ENCODE data around the gene KLHL6. TPM values are rescaled to one million over a fixed set of nuclear protein-coding genes. Genes with fewer than 3 reads are reported as not detected.
"Not testable (repeated sequence)": the region's sequence is repeated elsewhere in the genome, so short reads cannot be mapped to it uniquely, and the experiment has no call there.

KLHL6 gene, protein sequence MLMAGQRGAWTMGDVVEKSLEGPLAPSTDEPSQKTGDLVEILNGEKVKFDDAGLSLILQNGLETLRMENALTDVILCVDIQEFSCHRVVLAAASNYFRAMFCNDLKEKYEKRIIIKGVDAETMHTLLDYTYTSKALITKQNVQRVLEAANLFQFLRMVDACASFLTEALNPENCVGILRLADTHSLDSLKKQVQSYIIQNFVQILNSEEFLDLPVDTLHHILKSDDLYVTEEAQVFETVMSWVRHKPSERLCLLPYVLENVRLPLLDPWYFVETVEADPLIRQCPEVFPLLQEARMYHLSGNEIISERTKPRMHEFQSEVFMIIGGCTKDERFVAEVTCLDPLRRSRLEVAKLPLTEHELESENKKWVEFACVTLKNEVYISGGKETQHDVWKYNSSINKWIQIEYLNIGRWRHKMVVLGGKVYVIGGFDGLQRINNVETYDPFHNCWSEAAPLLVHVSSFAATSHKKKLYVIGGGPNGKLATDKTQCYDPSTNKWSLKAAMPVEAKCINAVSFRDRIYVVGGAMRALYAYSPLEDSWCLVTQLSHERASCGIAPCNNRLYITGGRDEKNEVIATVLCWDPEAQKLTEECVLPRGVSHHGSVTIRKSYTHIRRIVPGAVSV
- 1.1 TPM for polyA plus RNA-seq (ENCODE audit: insufficient read length)
- long read RNA-seq, donor 1 = 0 reads
- long read RNA-seq, donor 2 = 0 reads
- long read RNA-seq, donor 3 = 0 reads
- long read RNA-seq, donor 4 = 0 reads
- long read RNA-seq, donor 5 = 0 reads
- long read RNA-seq, donor 6 = 0 reads
- long read RNA-seq, donor 7 = 0 reads
- long read RNA-seq, donor 8 = 0 reads

DNA sequence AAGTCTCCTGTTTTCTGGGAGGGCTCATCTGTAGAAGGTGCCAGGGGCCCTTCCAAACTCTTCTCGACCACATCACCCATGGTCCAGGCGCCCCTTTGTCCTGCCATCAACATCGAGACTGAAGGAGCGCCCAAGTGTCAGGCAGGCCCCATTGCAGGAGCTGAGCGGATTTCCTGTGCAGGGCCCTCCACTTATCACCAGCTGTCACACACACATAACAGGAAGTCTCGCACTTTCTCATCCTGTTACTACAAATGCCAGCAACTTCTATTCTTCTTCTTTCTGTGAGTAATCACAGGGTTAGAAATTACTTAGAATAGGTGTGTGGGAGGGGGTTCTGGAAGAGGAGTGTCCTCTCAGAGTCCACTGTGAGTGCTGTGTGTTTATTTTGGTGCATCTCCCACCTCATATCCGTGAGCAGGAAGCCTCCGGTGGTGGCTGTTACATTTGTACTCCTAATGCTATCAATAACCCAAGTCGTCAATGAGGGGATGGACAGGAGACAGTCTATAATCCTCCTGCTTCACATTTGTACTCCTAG, at the start of gene KLHL6:
TSS of gene KLHL6 (minus strand) at position 166 of the 541 bp plus-strand sequence. CDS start at position 113, 53 bp downstream.
- no peak for DNase-seq

DNA sequence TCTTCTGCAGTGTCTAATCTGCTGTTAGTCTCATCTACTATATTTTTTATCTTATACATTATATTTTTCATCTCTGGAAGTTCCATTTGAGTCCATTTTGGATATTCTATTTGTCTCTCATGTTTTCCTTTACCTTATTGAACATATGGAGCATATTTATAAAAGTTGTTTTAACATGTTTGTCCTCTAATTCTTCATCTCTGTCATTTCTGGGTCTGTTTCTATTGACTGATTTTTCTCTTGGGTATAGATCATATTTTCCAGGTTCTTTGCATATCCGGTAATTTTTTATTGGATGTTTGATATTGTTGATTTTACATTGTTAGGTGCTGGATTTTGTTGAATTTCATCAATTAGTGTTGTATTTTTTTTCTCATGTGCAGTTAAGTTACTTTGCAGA, 42.5 kb upstream of the KLHL6 start:
- DNase-seq = no peak

DNA sequence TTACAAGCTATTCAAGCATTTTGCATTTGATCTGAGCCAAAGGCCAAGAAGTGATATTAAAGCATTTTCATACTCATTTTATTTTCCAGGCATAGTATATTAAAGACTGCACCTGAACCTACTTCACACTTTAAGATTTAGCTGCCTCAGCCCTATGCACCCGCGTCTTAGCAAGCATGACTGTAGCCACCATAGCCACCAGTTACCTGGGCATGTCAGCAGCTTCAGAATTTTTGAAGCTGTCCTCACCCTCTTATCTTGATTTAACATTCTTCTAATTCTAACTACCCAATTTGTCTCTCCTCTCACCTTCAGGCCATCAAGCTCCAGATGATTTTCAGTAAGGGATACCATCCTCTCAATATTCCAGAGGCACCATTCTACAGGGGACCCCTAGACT, 39.1 kb upstream of the KLHL6 start:
- DNase-seq = no peak

DNA sequence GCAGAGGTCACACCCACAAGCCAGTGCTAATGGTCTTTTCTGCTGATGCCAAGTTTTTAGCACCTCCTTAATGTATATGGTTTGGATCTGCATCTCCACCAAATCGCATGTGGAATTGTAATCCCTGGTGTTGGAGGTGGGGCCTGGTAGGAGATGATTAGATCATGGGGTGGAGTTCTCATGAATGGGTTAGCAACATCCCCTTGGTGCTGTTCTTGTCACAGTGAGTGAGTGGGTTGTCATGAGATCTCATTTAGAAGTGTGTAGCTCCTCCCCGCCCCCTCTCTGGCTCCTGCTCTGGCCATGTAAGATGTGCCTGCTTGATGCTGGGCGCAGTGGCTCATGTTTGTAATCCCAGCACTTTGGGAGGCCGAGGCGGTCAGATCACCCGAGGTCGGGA, 37.3 kb upstream of the KLHL6 start:
- no peak for DNase-seq

DNA sequence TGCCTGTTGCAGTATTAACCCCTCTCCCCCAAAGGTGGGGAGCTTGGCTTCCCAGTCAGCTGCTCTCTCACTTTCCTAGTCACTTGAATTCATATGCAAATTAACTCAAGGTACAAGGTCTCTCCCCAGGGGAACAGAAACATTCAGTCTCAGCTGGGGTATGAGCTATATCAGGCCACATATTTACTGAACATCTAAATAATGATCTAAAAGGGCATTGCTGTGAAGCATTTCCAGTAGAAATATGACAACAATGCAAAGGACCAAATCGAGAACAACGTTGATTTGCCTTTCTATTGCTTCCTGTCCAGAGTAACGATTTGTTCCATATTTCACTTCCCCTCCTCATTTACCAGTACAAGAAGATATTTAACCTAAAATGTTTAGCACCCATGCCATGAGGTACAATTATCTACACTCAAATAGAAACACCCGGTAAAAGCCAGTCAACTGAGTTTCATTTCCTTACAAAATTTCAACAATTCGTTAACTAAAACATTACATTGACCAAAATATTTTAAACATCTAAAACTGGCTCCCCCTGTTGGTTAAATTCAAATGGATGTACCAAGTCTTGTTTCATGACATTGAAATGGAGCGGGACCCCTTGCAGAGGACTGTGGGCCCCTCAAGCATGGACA, 36.5 kb upstream of the KLHL6 start:
- no peak for DNase-seq

DNA sequence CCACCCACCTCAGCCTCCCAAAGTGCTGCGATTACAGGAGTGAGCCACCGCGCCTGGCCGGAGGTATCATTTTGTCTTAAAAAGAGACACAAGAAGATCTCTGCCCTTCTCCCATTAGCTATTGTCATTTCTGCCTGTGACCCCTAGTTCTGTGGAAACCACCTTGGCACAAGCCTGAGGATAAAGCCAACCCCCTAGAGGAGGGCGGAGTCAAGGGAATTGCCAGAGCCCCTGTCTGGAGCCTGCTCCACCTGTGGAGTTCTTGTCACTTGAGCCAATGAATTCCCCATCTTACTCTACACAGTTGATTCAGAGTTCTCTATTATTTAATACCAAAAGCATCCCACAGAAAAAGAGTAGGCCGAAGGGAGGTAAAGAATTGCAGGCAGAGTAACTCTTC, 34.9 kb upstream of the KLHL6 start:
- no peak for DNase-seq

DNA sequence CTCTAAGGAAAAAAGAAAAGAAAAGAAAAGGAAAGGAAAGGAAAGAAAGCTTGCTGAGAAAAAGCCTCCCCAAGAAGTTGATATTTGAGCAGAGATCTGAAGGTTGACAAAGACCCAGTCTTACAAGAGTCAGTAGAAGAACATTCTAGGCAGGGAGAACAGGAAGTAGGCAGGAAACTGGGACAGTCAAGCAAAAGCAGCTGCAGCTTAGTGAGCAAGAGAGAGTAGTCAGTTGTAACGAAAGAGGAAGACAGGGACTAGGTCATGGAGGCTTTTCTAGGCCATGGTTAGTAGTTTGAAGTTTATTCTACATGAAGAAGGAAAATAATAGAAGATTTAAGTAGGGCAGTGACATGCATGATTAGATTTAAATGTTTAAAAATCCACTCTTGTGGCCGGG, 31.8 kb upstream of the KLHL6 start:
- DNase-seq = no peak

DNA sequence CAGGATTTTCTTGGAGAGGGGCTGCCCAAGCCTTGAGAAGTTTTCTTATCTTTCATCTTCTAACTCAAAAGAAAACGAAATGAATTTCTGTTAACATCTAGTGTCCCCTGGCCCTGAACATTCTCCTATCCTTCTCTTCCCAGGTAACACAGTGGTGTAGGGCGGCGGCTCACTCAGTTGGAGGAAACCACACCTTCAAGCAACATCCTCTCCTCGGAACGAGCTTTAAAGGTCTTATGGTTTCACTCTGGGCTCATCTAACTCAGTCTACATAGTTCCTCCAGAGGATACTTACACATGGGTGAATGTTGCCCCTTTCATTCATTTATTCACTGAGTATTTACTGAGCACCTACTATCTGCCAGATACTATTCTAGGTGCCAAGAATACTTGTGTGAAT, 31.0 kb upstream of the KLHL6 start:
- DNase-seq = no peak

DNA sequence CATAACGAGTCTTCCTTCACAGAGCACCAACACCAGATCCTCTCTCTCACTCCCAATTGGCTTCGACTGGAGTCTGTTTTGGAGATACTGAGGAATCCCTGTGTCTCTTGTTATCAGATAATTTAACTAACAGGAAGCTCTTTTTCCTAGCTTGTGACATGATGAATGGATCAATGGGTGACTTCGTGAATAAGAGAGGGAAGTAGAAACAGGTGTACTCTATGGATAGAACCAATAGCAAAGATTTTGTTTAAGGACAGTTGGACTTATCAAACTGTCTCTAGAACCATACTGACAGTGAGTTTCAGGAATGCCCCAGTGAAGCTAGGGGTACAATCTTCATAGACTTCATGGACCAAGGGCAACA, 29.4 kb upstream of the KLHL6 start:
- DNase-seq = no peak

DNA sequence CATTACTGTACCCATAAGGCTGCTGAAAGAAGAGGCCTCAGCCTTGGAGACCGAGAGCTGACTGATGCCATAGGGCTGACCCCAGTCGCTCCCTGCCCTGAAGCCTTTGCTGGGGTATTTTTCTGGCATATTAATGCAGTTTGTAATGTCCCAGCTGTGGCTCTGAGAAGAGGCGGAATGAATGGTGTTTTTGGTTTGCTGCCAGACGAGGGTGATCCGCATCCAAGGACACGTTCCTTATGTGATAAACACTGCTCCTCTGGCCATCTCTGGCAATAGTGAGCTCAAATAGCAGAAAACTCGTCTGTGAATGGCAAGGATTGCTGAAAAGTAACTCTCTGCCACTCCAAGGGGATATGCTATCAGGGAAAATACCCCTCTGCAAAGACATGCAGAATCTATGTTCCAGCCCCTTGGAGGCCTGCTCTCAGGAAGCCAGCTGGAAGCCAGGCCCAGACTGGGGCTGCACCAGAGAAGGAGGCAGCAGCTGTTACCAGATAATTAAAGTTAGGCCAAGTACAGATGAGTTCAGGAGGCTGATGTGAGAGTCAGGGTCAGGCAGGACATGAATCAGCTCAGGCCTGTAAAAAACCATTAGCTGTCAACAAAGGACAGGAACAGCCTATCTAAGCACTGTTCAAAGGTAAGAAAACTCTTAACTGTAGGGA, 28.9 kb upstream of the KLHL6 start:
- DNase-seq = peak; percentile 52

DNA sequence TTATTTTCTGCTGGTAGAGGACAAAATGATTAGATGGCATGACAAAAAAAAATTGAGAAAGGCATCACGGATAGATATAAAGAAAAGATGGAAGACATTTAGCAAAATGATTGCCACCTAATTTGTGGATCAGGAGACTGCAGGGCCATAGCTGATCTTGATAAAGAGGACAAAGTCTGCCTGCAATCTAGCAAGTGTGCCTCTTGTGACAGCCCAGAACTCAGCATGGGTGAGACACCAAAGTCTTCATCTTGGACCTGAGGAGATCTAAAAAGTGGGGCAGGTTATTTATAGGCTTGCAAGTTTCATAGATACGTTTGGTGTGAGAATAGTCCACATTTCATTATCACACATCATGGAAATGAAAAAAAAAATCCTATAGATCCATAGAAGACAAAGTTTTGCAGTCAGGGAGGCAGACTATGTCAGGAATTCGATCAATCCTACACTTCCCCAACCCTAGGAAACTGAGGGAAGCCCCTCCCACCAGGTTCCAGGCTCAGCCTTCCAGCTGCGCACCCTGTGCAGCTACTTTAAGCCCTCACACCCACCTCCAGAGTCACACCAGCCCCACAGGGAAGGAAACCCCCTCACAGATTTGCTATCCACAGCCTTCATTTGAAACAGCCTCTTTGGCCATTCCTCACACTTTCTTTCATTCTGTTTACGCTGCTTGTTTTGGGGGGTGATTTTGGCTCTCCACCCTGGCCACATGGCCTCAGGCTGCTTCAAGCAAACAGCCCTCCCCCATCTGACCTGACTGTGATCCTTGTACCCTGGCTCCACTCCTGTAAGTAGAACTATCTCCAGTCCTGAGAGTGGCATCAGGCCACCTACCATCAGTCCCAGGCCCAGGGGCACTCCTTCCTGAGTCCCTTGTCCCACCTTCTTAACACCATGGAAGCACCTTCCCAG, 28.1 kb upstream of the KLHL6 start:
- DNase-seq = no peak

DNA sequence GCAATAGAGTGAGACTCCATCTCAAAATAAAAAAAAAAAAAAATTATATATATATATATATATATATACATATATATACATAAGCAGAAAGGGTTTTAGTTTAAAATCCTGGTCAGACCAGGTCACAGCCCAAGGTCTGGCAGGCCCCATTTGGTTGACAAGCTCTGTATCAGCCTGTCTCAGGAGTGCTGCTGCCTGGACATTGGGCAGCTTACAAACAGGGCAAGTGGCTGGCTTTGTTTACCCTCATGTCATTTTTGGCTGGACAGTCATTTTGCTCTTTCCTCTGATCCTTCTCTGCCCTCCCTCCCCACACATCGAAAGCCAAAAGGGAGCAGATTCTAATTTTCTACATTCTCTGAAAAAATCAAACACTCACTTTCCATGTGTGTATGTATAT, 26.7 kb upstream of the KLHL6 start:
- DNase-seq = no peak

DNA sequence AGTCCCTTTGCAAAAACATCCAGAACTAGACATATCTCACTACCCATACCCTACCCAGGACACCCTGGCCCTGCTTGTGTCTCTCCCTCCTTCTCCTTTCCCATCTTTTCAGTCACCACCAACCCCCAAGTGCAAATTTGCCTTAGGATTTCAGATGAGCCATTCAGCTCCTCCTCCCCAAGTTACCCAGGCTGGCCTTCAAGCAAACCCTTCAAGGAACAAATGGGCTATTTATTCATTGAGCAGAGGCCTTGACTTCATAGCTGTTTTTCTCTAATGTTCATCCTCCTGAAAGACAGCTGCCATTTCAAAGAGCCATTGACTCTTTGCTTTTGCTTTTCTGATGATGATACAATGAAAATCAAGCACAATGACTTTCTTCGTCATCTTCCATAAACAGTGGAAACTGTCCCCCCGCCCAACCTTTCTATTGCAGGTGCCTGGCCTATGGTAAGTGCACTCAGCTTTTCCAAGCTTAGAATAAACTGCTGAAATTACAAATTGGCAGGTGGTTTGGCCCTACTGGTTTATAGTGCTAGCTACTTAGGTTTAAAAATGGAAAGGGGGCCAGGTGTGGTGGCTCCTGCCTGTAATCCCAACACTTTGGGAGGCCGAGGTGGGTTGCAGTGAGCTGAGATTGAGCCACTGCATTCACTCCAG, 26.1 kb upstream of the KLHL6 start:
- no peak for DNase-seq

DNA sequence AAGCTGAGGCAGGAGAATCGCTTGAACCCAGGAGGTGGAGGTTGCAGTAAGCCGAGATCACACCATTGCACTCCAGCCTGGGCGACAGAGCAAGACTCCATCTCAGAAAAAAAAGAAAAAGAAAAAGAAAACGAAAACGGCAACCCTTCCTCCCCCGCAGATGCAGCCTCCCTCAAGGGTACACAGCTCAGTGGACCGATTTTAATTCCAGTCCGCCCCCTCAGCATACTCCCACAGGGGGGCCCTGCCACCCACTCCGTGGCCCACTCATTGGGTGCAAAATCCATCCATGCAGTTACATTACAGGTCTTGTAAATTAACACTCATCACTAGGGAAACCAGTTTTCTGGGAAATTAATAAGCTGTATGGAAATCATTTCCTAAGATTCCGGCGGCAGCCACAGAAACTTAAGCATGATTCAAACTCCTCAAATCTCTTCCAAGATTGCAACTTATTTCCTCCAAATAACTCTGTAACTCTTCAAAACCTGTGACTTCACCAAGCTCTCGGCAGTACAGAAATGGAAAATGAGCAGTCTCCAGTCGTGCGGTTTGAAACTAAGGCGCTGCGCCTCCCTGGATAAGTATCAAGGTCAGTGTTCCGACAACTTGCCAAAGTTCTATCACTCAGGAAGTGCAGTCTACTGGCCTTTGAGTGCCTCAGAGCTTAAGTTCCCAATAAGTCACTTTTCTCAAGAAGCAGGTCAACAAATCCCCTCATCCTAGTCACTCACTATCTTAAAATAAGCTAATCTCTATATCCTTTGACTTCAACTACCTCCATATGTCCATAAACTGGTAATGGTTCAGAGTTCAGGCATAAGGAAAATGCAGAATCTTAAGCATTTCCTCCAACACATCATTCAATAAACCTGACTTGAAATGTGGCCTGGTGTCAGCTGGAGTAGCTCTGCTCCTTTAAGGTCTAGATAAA, 24.7 kb upstream of the KLHL6 start:
- no peak for DNase-seq

DNA sequence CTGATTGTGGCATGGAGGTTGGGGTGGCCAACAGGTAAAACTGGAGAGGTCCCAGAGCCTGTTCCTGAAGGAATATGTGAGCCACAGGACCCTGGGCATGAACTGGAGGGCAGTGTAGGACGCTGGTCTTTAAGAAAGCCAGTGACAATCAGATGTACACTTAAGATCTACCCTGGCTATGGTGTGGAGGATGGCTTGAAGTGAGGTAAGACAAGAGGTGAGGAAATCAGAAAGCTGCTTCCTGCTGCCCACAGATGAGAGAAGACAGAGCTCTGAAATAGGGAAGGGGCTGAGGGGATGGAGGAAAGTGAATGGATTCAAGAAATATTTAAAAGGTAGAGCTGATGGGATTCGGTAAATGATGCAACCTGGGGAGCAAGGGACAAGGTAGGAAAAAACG, 22.7 kb upstream of the KLHL6 start:
- DNase-seq = no peak

DNA sequence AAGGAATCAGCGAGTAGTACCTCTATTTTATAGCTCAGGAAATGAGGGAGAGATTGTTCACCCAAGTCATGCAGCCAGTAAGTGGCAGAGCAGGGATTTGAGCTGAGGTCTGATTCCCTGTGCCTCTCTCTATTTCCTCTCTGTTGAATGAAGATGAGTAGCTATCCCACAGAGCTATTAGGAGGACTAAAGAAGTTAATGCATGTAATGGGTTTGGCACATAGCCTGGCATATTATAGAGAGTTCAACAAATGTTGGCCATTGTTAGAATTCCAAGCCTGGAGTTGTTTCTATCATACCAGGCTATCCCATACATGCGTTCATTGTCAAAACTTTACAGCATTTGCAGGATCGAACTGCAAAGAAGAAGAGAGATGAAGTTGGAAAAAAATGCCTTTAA, 21.8 kb upstream of the KLHL6 start:
- DNase-seq = no peak

DNA sequence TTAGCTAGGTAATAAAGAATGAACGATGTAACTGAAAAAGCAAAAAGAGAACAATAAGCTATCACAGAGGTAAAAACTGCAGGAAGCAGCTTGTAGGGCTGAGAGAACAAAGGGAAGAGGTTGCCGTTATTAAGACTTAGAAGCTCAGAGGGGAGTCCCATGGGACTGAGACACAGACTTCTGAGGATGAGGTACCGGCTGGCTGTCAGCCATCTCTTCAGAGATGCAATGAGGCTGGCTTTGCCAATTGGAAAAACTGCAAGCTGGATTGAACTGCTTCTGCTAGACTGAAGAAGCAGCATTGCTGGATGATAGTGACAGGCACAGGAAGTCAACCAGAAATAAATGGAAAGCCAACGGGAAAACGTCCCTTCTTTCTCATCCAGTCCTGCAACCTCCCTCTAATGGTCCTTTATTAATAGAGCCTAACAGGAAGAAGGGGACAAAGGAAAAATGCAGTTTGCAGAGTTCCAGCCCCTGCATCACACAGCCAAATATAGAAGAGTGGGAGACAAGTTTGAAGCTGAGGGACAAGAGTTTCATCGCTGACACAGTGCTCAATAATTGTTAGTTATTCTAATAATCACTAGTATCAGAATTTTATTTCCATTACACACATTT, 21.1 kb upstream of the KLHL6 start:
- no peak for DNase-seq

DNA sequence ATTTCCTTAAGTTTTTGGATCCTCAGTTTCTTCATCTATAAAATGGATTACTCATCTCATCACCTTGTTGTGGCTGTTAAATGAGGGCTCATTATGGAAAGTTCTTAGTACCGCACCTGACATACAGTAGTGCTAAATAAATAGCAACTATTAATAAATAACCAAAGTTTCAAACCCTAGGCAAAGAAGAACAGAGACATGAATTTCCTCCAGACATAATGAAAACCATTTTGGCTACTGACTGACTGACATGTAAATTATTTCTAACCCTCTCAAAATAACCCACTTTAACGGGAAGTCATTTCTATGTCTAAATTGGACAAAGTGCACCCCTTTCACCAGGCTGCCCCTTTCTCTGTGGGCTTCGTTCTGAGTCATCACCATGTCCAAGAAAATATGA, 17.4 kb upstream of the KLHL6 start:
- no peak for DNase-seq

DNA sequence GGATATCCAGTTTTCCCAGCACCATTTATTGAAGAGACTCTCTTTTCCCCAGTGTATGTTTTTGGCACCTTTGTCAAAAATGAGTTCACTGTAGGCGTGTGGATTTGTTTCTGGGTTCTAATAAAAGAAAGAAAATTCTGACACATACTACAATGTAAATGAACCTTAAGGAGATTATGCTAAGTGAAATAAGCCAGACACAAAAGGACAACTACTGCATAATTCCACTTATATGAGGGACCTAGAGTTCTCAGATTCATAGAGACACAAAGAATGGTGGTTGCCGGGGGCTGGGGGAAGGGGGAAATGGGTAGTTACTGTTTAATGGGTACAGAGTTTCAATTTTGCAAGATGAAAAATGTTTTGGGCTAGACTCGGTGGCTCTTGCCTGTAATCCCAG, 14.7 kb upstream of the KLHL6 start:
- not testable (repeated sequence) for DNase-seq
